Measurements from ENCODE around the gene PKNOX2. TPM values are rescaled to one million over a fixed set of nuclear protein-coding genes. Genes with fewer than 3 reads are reported as not detected.

Gene PKNOX2
- total and polyA plus RNA-seq, 10 of the 15 experiments (the other 5 are each of a cell fraction or from before 2014, with no cell fraction given) = not detected

- intact Hi-C loops (cut with micrococcal nuclease; ENCODE audit: unreplicated experiment) = no loop called here
- H2AFZ ChIP-seq (ENCODE audit: control insufficient read depth, low read depth, low read length) = no peak overlapping the region
- ChIA-PET RAD21 (ENCODE audit: unreplicated experiment) (no interaction called here), SMC1A (ENCODE audit: uncharacterized antibody, unreplicated experiment) (no interaction called here), CTCF (no interaction called here), POLR2A (no interaction called here)
- H3K27ac ChIP-seq (ENCODE audit: control insufficient read depth, insufficient read depth) = no peak overlapping the region
- DNase-seq (ENCODE audit: low read depth, low spot score) (no peak), FAIRE-seq (no peak), ATAC-seq (no peak)
- WGBS (ENCODE audit: insufficient coverage, insufficient replicate concordance, low lambda C conversion rate, missing lambda C conversion rate) = 71% methylated on average over 12 of the region's 12 CpGs
- no peaks in the 10 kb centered on the region for H4K20me1 ChIP-seq (ENCODE audit: control insufficient read depth, insufficient read depth)
- H3K9ac ChIP-seq (ENCODE audit: control insufficient read depth, insufficient read depth, low read length) = no peak overlapping the region
- H3K36me3 ChIP-seq (ENCODE audit: control insufficient read depth in 2 of 2, insufficient read depth in 2 of 2, low read length in 1 of 2) = peaks cover 0 to 2% of the 10 kb centered on the region in 2 experiments; a peak in 3 of 4 replicates
- H3K27me3 ChIP-seq (replicated peaks in 1 of 2; ENCODE audit: control insufficient read depth in 2 of 2, insufficient read depth in 2 of 2, low read length in 1 of 2) = no peaks in the 10 kb centered on the region
- BruUV-seq (replicated peaks) = no TSS peak
- in situ Hi-C loops (cut with MboI) = no loop called here
- H3K9me3 ChIP-seq (replicated peaks; ENCODE audit: control insufficient read depth, insufficient read depth, low read length) = no peaks in the 10 kb centered on the region
- TF ChIP-seq BACH1 (IDR thresholded peaks at IDR 0.05; ENCODE audit: borderline replicate concordance) = no peak
- TF ChIP-seq DPF2 (IDR thresholded peaks at IDR 0.05) = no peak
- no peak for TF ChIP-seq ZNF384 (IDR thresholded peaks at IDR 0.05; ENCODE audit: borderline replicate concordance, low read depth, low read length)
- no peak for TF ChIP-seq CTCF (IDR thresholded peaks at IDR 0.05 in 2 of 3, conservative IDR thresholded peaks at IDR 0.05 in 1 of 3; ENCODE audit: control insufficient read depth in 2 of 3, extremely low read depth in 1 of 3, insufficient read depth in 1 of 3, low read depth in 3 of 3, low read length in 3 of 3)
- no peak for TF ChIP-seq EGR1 (IDR thresholded peaks at IDR 0.05; ENCODE audit: borderline replicate concordance in 1 of 2, low read depth in 2 of 2, low read length in 2 of 2)
- TF ChIP-seq TBL1XR1 (IDR thresholded peaks at IDR 0.05; ENCODE audit: low read depth, low read length) = no peak
- TF ChIP-seq TAF1 (IDR thresholded peaks at IDR 0.05; ENCODE audit: borderline replicate concordance, low read depth, low read length) = no peak
- no peak for TF ChIP-seq PBX3 (IDR thresholded peaks at IDR 0.05; ENCODE audit: insufficient replicate concordance, low read depth, low read length)
- no peak for TF ChIP-seq ETV6 (conservative IDR thresholded peaks at IDR 0.05 in 1 of 2, IDR thresholded peaks at IDR 0.05 in 1 of 2; ENCODE audit: borderline replicate concordance in 1 of 2, low read depth in 1 of 2)
- TF ChIP-seq TCF7 (IDR thresholded peaks at IDR 0.05; ENCODE audit: borderline replicate concordance) = no peak
- TF ChIP-seq RUNX3 (IDR thresholded peaks at IDR 0.05; ENCODE audit: low read length) = no peak
- TF ChIP-seq LARP7 (IDR thresholded peaks at IDR 0.05) = no peak
- H3K4me1 ChIP-seq (ENCODE audit: control insufficient read depth, insufficient read depth, low read length) = no peaks in the 10 kb centered on the region
- no peaks in the 10 kb centered on the region for H3K79me2 ChIP-seq (ENCODE audit: control insufficient read depth, insufficient read depth, low read length)
- H3K4me3 ChIP-seq = no peak overlapping the region
- no peak overlapping the region for H3K4me2 ChIP-seq (ENCODE audit: control insufficient read depth, insufficient read depth)
Measured at GRCh38 chr11:125457814-125458343, 293.3 kb downstream of the PKNOX2 start.

Data from GM12878 (cell line).